Measurements from ENCODE around the gene GATD1. TPM values are rescaled to one million over a fixed set of nuclear protein-coding genes. Genes with fewer than 3 reads are reported as not detected.

The GATD1 gene
- total RNA-seq, 1 experiment from 2014 or later, result 67.7 TPM

GRCh38 chr11:788009-788640 lies 10.8 kb upstream of the GATD1 start:
- Mint-ChIP-seq H3K27me3 (ENCODE audit: insufficient read depth, unreplicated experiment) (no peaks in the 10 kb centered on the region), H3K9me3 (ENCODE audit: unreplicated experiment) (no peaks in the 10 kb centered on the region), H3K27ac (ENCODE audit: low read depth, unreplicated experiment) (no peak overlapping the region), H3K4me1 (ENCODE audit: insufficient read depth, unreplicated experiment) (no peaks in the 10 kb centered on the region), H3K4me3 (ENCODE audit: unreplicated experiment) (no peak overlapping the region), H3K36me3 (ENCODE audit: insufficient read depth, unreplicated experiment) (peaks cover 19% of the 10 kb centered on the region)
- no peak for DNase-seq (ENCODE audit: unreplicated experiment)
- TF ChIP-seq CTCF (IDR thresholded peaks at IDR 0.05; ENCODE audit: unreplicated experiment), result peak; percentile 12
- ChIA-PET POLR2A (no interaction called here), CTCF (no interaction called here)
- BruUV-seq (replicated peaks), result no TSS peak
- intact Hi-C loops (cut with micrococcal nuclease), result no loop called here

GRCh38 chr11:787084-787675 lies 9.9 kb upstream of the GATD1 start:
- DNase-seq (ENCODE audit: unreplicated experiment), result no peak
- ChIA-PET CTCF (no interaction called here), POLR2A (interaction anchor here (0.9 kb wide), 1 partner anchor 9 kb away, joined by 6 read pairs; no protein-coding TSS in a partner anchor)
- H3K36me3 Mint-ChIP-seq (ENCODE audit: insufficient read depth, unreplicated experiment), result peaks cover 17% of the 10 kb centered on the region
- H3K27ac Mint-ChIP-seq (ENCODE audit: low read depth, unreplicated experiment), result no peak overlapping the region
- no peaks in the 10 kb centered on the region for H3K4me1 Mint-ChIP-seq (ENCODE audit: insufficient read depth, unreplicated experiment)
- no TSS peak for BruUV-seq (replicated peaks)
- no peaks in the 10 kb centered on the region for H3K27me3 Mint-ChIP-seq (ENCODE audit: insufficient read depth, unreplicated experiment)
- no peak overlapping the region for H3K4me3 Mint-ChIP-seq (ENCODE audit: unreplicated experiment)
- intact Hi-C loops (cut with micrococcal nuclease), result no loop called here
- no peaks in the 10 kb centered on the region for H3K9me3 Mint-ChIP-seq (ENCODE audit: unreplicated experiment)
- TF ChIP-seq CTCF (IDR thresholded peaks at IDR 0.05; ENCODE audit: unreplicated experiment), result no peak

GRCh38 chr11:786235-787083 lies 9.2 kb upstream of the GATD1 start:
- ChIA-PET POLR2A (interaction anchor here (0.7 to 1.7 kb wide), 5 partner anchors 9 to 92 kb away, joined by 3 to 6 read pairs (median 4); partner anchors contain the start of genes DEAF1, GATD1 and RPLP2), CTCF (interaction anchor here (0.8 kb wide), 1 partner anchor 198 kb away, joined by 4 read pairs; no protein-coding TSS in a partner anchor)
- no TSS peak for BruUV-seq (replicated peaks)

More at GRCh38 chr11:786235-787083, 9.2 kb upstream of the GATD1 start:
- TF ChIP-seq CTCF (IDR thresholded peaks at IDR 0.05; ENCODE audit: unreplicated experiment), result no peak
- no peak overlapping the region for H3K27ac Mint-ChIP-seq (ENCODE audit: low read depth, unreplicated experiment)
- no peaks in the 10 kb centered on the region for H3K27me3 Mint-ChIP-seq (ENCODE audit: insufficient read depth, unreplicated experiment)
- peaks cover 15% of the 10 kb centered on the region for H3K36me3 Mint-ChIP-seq (ENCODE audit: insufficient read depth, unreplicated experiment)
- no peaks in the 10 kb centered on the region for H3K9me3 Mint-ChIP-seq (ENCODE audit: unreplicated experiment)
- H3K4me3 Mint-ChIP-seq (ENCODE audit: unreplicated experiment), result no peak overlapping the region
- intact Hi-C loops (cut with micrococcal nuclease), result no loop called here
- no peak for DNase-seq (ENCODE audit: unreplicated experiment)
- no peaks in the 10 kb centered on the region for H3K4me1 Mint-ChIP-seq (ENCODE audit: insufficient read depth, unreplicated experiment)
